Measurements from ENCODE around the gene ZFAND3. TPM values are rescaled to one million over a fixed set of nuclear protein-coding genes. Genes with fewer than 3 reads are reported as not detected.

Gene ZFAND3
- polyA plus RNA-seq, 3 donors from 2014 or later = 3.1 to 10.2 (median 3.9) TPM

DNA sequence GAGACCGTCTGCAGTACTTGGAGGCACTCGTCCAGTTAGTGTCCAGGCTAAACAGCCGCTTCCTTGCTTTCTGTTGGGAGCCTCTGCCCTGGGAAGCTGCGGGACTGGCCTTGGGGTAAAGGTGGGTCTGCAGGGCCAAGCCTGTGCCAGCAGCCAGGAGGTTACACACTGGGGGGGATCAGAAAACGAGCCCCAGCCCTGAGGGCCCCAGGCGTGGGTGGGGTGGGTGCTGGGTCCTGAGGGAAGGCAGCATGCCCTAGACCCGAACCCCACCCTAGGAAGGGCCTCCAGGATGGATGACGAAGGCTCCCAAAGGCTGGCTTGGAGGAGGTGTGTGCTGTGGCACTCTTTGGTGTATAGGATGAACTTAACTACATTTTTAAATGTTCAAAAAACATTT, 335.2 kb downstream of the ZFAND3 start:
- Mint-ChIP-seq H3K27ac (peak overlapping the region in 5 of 6 donors; percentile 44 to 93 (median 72)), H3K27me3 (ENCODE audit: low read depth in 3 of 3) (peaks cover 7 to 23% (median 21%) of the 10 kb centered on the region in 3 donors), H3K4me1 (peaks cover 8 to 15% of the 10 kb centered on the region in 2 donors), H3K9me3 (no peaks in the 10 kb centered on the region), H3K4me3 (no peak overlapping the region), H3K36me3 (peaks cover 4 to 5% (median 4%) of the 10 kb centered on the region in 3 donors)
- DNase-seq = no peak

DNA sequence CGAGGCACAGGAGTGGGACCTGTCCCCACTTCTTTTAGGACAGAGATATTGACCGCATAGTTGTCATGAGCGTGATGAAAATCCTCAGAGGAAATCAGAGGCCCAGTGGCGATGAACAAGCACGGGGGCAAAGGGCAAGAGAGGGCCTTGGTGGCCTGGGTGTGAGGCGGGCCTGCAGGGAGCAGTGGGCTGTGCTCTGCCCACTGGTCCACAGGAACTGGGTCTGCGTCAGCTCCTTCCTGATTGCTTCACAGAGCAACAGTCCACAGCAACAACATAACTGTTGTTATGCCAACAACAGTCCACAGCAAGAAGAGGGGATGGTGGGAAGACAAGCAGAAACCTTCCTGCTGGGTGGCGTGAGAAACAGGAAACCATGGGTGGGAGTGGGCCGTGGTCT, 335.6 kb downstream of the ZFAND3 start:
- no peaks in the 10 kb centered on the region for H3K9me3 Mint-ChIP-seq
- peaks cover 8 to 12% of the 10 kb centered on the region in 2 donors for H3K4me1 Mint-ChIP-seq
- peaks cover 4 to 8% (median 6%) of the 10 kb centered on the region in 3 donors for H3K36me3 Mint-ChIP-seq
- peak in 1 of 3 donors; percentile 11 for DNase-seq
- peak overlapping the region; percentile 44 to 93 (median 76) for H3K27ac Mint-ChIP-seq
- no peak overlapping the region for H3K4me3 Mint-ChIP-seq
- peaks cover 7 to 23% (median 23%) of the 10 kb centered on the region in 3 donors for H3K27me3 Mint-ChIP-seq (ENCODE audit: low read depth in 3 of 3)

DNA sequence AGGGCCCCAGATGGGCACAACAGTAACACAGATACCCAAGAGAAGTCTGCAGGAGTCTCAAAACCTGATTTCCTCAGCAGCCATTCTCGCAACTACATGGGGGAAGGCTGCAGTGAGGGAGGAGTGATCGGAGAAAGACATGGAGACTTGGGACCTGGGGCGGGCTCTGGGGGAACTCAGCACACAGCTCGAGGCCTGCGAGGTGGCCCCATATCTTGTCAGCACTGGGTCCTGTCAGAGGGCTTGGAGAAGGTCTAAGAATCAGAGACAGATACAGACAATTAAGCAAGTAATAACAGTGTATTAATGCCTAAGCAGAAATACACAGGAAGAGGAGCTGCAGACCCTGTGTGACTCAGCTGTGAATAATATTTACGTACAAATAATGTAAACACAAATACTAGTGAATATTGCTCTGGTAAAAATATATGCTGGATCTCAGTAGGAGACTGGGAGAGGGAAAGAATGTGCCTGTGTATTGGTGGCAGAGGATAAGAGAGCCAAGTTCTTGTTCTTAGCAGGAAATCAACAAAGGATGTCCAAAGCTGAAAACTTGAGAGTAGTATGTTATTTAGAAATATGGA, 336.2 kb downstream of the ZFAND3 start:
- peak overlapping the region; percentile 50 to 93 (median 76) for H3K27ac Mint-ChIP-seq
- H3K4me1 Mint-ChIP-seq = peaks cover 8 to 11% of the 10 kb centered on the region in 2 donors

DNA sequence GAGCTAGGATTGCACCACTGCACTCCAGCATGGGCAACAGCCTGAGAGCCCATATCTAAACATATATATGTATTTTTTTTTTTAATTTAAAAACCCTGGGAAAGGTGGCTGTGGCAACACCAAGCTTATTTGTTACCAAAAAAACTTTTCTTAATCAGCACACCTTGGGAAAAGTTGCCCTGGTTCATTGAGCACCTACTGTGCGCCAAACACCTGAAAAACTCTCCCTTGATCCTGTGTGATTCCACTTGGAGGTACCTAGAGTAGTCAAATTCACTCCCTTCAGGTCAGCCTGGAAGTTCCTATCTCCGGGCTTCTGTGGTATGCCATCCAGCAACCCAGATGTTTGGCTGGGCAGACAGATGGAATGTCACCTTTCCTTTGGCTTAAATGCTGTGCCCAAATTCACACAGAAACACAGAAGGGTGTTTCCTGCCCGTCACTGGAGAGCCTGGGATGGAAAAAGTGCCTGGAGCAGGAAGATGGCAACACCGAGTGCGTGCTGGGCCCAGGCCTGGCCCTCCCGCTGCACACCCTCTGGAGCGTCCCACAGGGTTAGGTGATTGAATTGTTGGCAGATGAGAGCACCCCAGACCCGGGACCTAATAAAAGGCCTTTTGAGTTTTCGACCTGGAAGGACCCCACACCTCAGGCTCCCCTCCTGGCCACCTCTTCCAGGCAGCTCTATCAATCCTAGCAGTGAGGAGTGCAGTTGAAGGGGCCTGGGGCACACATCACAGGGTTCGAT, 337.5 kb downstream of the ZFAND3 start:
- DNase-seq = no peak
- Mint-ChIP-seq H3K4me3 (no peak overlapping the region), H3K27me3 (ENCODE audit: low read depth in 3 of 3) (peaks cover 8 to 28% (median 25%) of the 10 kb centered on the region in 3 donors), H3K9me3 (no peaks in the 10 kb centered on the region), H3K4me1 (peaks cover 8 to 11% of the 10 kb centered on the region in 2 donors), H3K36me3 (peaks cover 4 to 14% (median 12%) of the 10 kb centered on the region in 3 donors), H3K27ac (no peak overlapping the region)

More for the DNA sequence above, 336.2 kb downstream of the ZFAND3 start:
- Mint-ChIP-seq H3K9me3 (no peaks in the 10 kb centered on the region), H3K4me3 (no peak overlapping the region), H3K36me3 (peaks cover 4 to 14% (median 12%) of the 10 kb centered on the region in 3 donors), H3K27me3 (ENCODE audit: low read depth in 3 of 3) (peaks cover 7 to 23% (median 21%) of the 10 kb centered on the region in 3 donors)
- no peak for DNase-seq

DNA sequence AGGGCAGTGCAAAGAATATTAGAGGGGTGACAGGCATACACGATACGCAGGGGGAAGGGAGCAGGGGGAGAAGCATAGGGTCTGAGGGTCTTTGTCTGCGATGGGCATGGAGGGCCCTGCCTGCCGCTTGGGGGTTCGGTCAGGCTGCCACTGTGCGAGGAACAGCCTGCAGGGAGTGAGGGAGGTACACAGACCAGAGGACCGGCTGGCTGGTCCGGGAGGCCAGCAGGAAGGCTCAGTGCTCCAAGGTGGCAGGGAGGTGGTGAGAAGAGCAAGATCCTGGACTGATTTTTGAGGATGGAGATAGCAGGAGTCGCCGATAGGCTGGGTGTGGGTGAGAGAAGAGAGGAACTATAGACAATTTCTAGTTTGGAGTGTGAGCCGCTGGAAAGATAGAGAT, 338.4 kb downstream of the ZFAND3 start:
- peak overlapping the region in 3 of 6 donors; percentile 22 to 46 (median 45) for H3K27ac Mint-ChIP-seq

DNA sequence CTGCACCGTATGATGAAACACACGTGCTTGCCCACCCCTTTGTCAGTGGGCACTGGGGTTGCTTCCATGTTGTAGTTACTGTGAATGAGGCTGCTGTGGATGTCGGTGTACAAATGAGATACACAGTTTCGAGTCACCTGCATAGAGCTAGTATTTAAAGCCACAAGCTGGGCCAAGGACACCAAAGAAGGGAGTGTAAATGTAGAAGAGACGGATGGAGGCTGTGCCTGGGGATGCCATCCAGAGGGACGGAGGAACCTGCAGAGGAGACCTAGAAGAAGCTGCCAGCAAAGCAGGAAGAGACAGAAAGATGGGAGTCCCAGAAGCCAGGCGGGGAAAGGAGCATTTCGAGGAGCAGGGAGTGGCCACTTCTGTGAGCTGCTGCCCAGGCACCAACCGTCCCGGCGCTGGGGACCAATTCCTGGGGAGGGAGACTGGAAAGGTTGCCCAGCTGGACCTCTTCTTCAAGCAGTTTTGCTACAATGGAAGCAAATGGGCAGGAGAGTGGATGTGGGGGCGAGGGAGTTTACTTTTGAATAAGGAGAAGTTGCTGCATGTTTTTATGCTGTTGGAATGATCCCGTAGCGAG, 339.3 kb downstream of the ZFAND3 start:
- Mint-ChIP-seq H3K4me3 (no peak overlapping the region), H3K27me3 (ENCODE audit: low read depth in 3 of 3) (peaks cover 9 to 28% (median 22%) of the 10 kb centered on the region in 3 donors), H3K27ac (peak overlapping the region in 4 of 6 donors; percentile 13 to 71 (median 36)), H3K4me1 (peaks cover 8 to 11% of the 10 kb centered on the region in 2 donors), H3K9me3 (no peaks in the 10 kb centered on the region), H3K36me3 (peaks cover 4 to 14% (median 12%) of the 10 kb centered on the region in 3 donors)
- DNase-seq = no peak

More for the DNA sequence above, 338.4 kb downstream of the ZFAND3 start:
- Mint-ChIP-seq H3K9me3 (no peaks in the 10 kb centered on the region), H3K36me3 (peaks cover 4 to 14% (median 12%) of the 10 kb centered on the region in 3 donors), H3K4me3 (no peak overlapping the region), H3K4me1 (peaks cover 8 to 11% of the 10 kb centered on the region in 2 donors), H3K27me3 (ENCODE audit: low read depth in 3 of 3) (peaks cover 8 to 28% (median 21%) of the 10 kb centered on the region in 3 donors)
- DNase-seq = no peak

DNA sequence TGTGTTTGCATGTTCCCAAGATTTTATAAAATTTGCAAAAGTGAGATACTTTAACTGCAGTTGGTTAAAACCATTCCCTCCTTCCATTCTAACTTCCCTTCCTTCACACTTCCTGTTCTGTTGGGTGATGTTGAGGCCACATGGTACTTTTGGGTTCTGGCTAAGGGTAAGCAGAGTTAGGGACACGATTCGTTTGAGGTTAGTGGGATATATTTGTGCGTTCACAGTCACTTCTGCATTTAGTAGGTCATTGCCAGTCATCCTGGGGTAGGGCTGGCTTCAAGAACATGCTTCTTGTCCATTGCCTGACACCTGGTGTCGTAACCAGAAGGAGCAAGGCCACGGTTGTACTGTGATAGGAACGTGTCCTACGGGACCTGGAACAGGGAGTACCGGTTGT, 340.1 kb downstream of the ZFAND3 start:
- Mint-ChIP-seq H3K27ac (no peak overlapping the region), H3K36me3 (peaks cover 4 to 14% (median 12%) of the 10 kb centered on the region in 3 donors), H3K4me1 (peaks cover 8 to 11% of the 10 kb centered on the region in 2 donors), H3K9me3 (no peaks in the 10 kb centered on the region), H3K27me3 (ENCODE audit: low read depth in 3 of 3) (peaks cover 9 to 28% (median 22%) of the 10 kb centered on the region in 3 donors), H3K4me3 (no peak overlapping the region)
- DNase-seq = no peak

DNA sequence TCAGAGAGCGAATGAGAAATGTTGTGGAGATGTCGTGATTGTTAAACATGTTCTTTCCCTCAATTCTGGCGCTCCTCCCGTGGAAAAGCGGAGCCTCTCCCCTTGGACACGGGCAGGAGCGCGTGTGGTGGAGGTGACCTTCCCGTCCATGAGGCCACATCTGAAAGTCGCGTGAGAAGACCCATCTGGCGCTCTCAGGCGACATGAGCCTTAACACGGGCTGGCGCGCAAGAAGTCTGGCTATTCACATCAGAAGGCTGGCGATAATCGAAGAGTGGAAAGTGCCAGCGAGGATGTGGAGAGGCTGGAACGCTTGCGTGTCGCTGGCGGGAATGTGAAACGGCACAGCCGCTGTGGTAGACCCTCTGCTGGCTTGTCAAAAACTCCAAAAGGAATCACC, 341.3 kb downstream of the ZFAND3 start:
- H3K9me3 Mint-ChIP-seq = no peaks in the 10 kb centered on the region
- peak overlapping the region in 1 of 6 donors; percentile 13 for H3K27ac Mint-ChIP-seq

DNA sequence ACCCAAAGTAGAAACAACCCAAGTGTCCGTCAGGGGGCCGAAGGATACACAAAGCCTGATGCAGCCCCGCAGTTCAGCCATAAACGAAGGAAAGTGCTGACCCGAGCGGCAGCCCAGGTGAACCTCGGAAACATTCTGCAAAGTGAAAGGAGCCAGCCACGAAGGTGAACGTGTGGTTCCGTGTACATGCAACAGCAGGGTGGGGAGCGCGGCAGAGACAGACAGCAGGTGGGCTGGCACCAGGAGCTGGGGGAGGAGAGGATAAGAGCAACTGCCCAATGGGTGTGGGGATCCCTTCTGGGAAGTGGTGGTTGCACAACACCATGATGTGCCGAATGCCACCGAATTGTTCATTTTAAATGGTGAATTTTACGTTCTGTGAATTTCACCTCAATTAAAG, 341.8 kb downstream of the ZFAND3 start:
- peak overlapping the region in 1 of 6 donors; percentile 13 for H3K27ac Mint-ChIP-seq

More for the DNA sequence above, 341.3 kb downstream of the ZFAND3 start:
- Mint-ChIP-seq H3K4me3 (no peak overlapping the region), H3K27me3 (ENCODE audit: low read depth in 3 of 3) (peaks cover 7 to 24% (median 22%) of the 10 kb centered on the region in 3 donors), H3K4me1 (peaks cover 0 to 3% of the 10 kb centered on the region in 2 donors), H3K36me3 (peaks cover 4 to 14% (median 12%) of the 10 kb centered on the region in 3 donors)
- DNase-seq = no peak

DNA sequence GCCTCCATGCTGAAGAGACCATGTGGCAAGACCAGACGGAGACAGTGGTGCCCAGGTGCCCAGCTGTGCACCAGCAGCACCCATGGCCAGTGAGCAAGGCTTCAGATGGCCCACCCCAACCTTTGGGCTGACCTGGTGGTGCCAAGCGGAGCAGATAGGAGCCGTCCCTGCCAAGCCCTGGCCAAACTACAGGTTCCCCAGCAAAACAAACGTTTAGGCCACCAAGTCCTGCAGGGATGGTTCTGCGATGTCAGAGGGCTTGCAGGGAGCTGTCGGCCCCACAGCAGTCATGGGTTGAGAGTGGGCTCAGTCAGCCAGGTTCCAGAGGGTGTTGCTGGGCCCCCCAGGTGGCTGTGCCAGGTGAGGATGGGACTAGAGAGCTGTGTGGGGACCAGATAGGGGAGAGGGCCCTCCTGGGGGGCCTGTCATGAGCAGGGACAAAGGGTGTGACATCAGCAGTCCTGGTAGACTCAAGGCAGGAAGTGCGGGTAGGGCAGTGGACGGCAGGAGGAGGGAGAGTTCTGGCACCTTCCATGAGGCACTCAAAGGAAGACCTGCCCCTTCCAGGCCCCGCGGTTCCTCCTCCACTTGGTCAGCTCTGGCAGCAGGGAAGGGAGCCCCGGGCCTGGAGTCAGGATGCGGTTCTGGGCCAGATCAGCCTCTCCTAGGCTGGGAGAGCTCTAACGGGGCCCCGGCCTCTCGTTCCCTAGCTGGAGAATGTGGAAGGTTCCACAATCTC, 342.4 kb downstream of the ZFAND3 start:
- H3K9me3 Mint-ChIP-seq = no peaks in the 10 kb centered on the region
- no peak for DNase-seq
- H3K36me3 Mint-ChIP-seq = peaks cover 4 to 14% (median 12%) of the 10 kb centered on the region in 3 donors
- H3K4me1 Mint-ChIP-seq = peaks cover 0 to 3% of the 10 kb centered on the region in 2 donors
- no peak overlapping the region for H3K27ac Mint-ChIP-seq
- no peak overlapping the region for H3K4me3 Mint-ChIP-seq
- peaks cover 7 to 20% (median 19%) of the 10 kb centered on the region in 3 donors for H3K27me3 Mint-ChIP-seq (ENCODE audit: low read depth in 3 of 3)

More for the DNA sequence above, 341.8 kb downstream of the ZFAND3 start:
- DNase-seq = no peak
- Mint-ChIP-seq H3K27me3 (ENCODE audit: low read depth in 3 of 3) (peaks cover 7 to 23% (median 19%) of the 10 kb centered on the region in 3 donors), H3K4me3 (no peak overlapping the region), H3K9me3 (no peaks in the 10 kb centered on the region), H3K4me1 (peaks cover 0 to 3% of the 10 kb centered on the region in 2 donors), H3K36me3 (peaks cover 4 to 14% (median 12%) of the 10 kb centered on the region in 3 donors)

DNA sequence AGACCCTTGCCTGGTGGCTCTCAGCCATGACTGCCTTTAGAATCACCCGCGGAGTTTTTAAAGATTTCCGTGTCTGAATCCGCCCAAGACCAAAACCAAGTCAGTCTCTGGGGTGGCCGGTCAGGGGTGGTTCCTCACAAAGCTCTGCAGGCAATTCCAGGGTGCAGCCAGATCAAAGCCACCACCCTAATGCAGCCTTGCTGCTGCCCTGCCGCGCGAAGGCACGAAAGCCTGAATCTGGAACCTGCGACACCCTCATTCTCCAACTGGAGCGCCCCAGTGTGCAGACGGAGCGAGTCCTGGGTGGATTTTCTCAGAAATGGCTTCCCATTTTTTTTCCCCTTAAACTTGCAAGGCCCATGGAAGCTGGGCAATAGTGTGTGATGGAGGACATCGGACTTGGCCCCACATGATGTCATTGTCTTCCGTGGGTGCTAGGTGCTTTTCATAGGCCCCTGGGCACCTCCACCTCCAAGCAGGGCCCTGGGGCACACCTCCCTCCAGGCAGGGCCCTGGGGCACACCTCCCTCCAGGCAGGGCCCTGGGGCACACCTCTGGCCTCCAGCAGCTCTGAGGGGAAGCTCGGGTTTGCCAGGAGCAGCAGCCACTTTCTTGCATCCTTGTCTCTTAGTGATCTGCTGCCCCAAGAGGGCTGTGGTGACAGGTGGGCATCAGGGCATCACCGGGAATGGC, 343.1 kb downstream of the ZFAND3 start:
- Mint-ChIP-seq H3K27me3 (ENCODE audit: low read depth in 3 of 3) (peaks cover 7 to 20% (median 20%) of the 10 kb centered on the region in 3 donors), H3K4me1 (peaks cover 0 to 3% of the 10 kb centered on the region in 2 donors), H3K36me3 (peaks cover 4 to 14% (median 12%) of the 10 kb centered on the region in 3 donors), H3K9me3 (no peaks in the 10 kb centered on the region), H3K27ac (peak overlapping the region in 1 of 6 donors; percentile 34), H3K4me3 (no peak overlapping the region)
- DNase-seq = no peak

DNA sequence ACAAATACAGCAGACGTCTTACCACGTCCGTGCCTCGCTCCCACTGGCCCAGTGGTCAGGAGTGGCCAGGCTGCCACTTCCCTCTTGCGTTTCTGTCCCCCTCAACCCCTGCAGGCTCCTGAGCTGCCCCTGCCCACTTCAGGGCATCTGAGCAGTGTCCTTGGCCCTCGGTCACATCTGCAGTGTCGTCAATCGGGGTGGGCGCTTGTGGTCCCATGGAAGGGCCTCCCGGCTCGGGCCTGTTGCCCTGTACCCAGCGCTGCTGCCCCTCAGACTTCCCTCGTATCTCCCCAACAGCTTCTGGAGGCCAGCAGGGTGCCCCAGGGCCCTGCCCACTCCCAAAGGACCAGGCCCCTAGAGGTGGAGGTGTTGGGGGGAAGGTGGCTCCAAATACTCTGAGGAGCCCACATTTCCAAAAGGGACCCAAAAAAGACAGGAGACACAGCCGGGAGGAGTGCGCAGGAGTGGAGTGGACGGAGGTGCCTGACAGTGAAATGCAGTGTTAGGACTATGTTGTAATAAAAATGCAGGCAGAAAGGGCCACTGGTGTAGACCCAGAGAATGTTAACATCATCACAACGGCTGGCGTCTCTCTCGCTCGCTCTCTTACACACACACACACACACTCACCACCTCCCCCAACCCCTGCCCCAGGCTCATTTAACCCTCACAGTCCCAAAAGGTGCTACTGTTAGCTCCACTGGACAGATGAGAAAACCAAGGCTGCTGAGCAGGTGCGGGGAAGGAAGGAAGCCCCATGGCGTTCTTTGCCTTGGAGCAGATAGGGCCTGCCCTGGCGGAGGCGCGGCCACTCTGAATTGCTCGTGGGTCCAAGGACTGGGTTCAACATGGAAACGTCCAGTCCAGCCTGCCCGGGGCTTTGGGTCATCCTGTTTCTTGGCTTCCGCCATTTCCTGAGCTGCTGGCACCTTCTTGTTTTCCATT, 343.9 kb downstream of the ZFAND3 start:
- peak overlapping the region in 1 of 6 donors; percentile 41 for H3K27ac Mint-ChIP-seq
- DNase-seq = no peak
- H3K27me3 Mint-ChIP-seq (ENCODE audit: low read depth in 3 of 3) = peaks cover 4 to 21% (median 18%) of the 10 kb centered on the region in 3 donors
- peaks cover 4 to 14% (median 12%) of the 10 kb centered on the region in 3 donors for H3K36me3 Mint-ChIP-seq
- H3K4me1 Mint-ChIP-seq = peaks cover 0 to 1% of the 10 kb centered on the region in 2 donors
- no peaks in the 10 kb centered on the region for H3K9me3 Mint-ChIP-seq
- no peak overlapping the region for H3K4me3 Mint-ChIP-seq

Data from immature natural killer cell (primary cell).